Measurements from ENCODE around the gene SFI1. TPM values are rescaled to one million over a fixed set of nuclear protein-coding genes. Genes with fewer than 3 reads are reported as not detected.
"Not testable (repeated sequence)": the region's sequence is repeated elsewhere in the genome, so short reads cannot be mapped to it uniquely, and the experiment has no call there.

Gene SFI1
- polyA plus RNA-seq, 6 donors from 2014 or later, result 3.3 to 21.1 (median 8.7) TPM

- Mint-ChIP-seq H3K36me3 (peaks cover 10 to 11% of the 10 kb centered on the region in 2 donors), H3K27ac (peak overlapping the region in 5 of 6 donors; percentile 6 to 45 (median 12)), H3K4me1 (no peaks in the 10 kb centered on the region), H3K4me3 (no peak overlapping the region), H3K9me3 (no peaks in the 10 kb centered on the region), H3K27me3 (no peaks in the 10 kb centered on the region)
- ATAC-seq (ENCODE audit: low read depth in 2 of 2) (no peak), DNase-seq (no peak)
Measured at GRCh38 chr22:31538815-31539214, 42.5 kb downstream of the SFI1 start.

DNA sequence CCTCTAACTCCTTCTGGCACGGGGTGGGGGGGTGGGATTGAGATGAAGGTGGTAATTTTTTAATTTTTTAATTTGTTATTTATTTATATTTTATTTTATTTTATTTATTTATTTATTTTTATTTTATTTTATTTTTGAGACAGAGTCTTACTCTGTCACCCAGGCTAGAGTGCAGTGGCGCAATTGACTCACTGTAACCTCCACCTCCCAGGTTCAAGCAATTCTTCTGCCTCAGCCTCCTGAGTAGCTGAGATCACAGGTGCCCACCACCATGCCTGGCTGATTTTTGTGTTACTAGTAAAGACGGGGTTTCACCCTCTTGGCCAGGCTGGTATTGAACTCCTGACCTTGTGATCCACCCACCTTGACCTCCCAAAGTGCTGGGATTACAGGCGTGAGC is 43.8 kb downstream of the SFI1 start:
- H3K9me3 Mint-ChIP-seq; H3K27ac Mint-ChIP-seq; H3K4me1 Mint-ChIP-seq; ATAC-seq (ENCODE audit: low read depth in 2 of 2); H3K27me3 Mint-ChIP-seq; DNase-seq; H3K4me3 Mint-ChIP-seq: not testable (repeated sequence)
- peaks cover 10 to 11% of the 10 kb centered on the region in 2 donors for H3K36me3 Mint-ChIP-seq

- peaks cover 10 to 11% of the 10 kb centered on the region in 2 donors for H3K36me3 Mint-ChIP-seq
- DNase-seq (no peak), ATAC-seq (ENCODE audit: low read depth in 2 of 2) (no peak)
- peak overlapping the region in 2 of 6 donors; percentile 28 to 34 for H3K27ac Mint-ChIP-seq
- no peaks in the 10 kb centered on the region for H3K27me3 Mint-ChIP-seq
- peaks cover 0 to 4% (median 0%) of the 10 kb centered on the region in 3 donors for H3K4me1 Mint-ChIP-seq
- H3K9me3 Mint-ChIP-seq, result no peaks in the 10 kb centered on the region
- no peak overlapping the region for H3K4me3 Mint-ChIP-seq
Measured at GRCh38 chr22:31540966-31541365, 44.6 kb downstream of the SFI1 start.

- Mint-ChIP-seq H3K4me1 (peaks cover 0 to 4% (median 1%) of the 10 kb centered on the region in 3 donors), H3K36me3 (peaks cover 0 to 4% of the 10 kb centered on the region in 2 donors), H3K27me3 (no peaks in the 10 kb centered on the region), H3K27ac (no peak overlapping the region), H3K9me3 (no peaks in the 10 kb centered on the region), H3K4me3 (no peak overlapping the region)
- no peak for ATAC-seq (ENCODE audit: low read depth in 2 of 2)
- no peak for DNase-seq
Measured at GRCh38 chr22:31544481-31545480, 48.4 kb downstream of the SFI1 start.

DNA sequence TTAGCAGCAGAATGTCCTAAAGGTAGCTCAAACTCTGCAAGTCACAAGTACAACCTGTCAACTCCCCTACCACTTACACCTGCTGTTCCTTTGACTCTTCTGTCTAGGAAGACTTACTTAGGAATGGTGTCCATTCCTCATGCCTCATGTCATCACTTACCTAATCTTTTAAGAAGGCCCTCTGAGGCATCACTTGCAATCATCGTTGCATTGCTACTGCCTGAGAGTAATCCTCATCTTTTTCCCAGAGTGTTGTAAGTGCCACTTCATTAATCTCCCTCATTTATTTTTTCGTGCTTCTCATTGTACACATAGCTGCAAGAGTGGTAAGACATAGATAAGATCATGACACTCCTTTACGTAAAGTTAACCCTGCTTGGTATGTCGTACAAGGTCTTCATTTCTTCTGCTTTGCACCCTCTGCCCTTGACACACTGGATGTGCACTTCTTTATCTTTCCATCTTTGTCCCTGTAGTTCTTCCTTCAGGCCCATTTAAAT is 54.6 kb downstream of the SFI1 start:
- H3K9me3 Mint-ChIP-seq, result no peaks in the 10 kb centered on the region
- peak overlapping the region in 1 of 6 donors; percentile 55 for H3K27ac Mint-ChIP-seq
- DNase-seq, result no peak
- ATAC-seq (ENCODE audit: low read depth in 2 of 2), result no peak
- peaks cover 0 to 6% (median 4%) of the 10 kb centered on the region in 3 donors for H3K4me1 Mint-ChIP-seq
- no peaks in the 10 kb centered on the region for H3K27me3 Mint-ChIP-seq
- H3K36me3 Mint-ChIP-seq, result peaks cover 6 to 22% of the 10 kb centered on the region in 2 donors
- H3K4me3 Mint-ChIP-seq, result no peak overlapping the region

- Mint-ChIP-seq H3K36me3 (no peaks in the 10 kb centered on the region), H3K4me1 (peaks cover 4 to 13% (median 4%) of the 10 kb centered on the region in 3 donors)
Measured at GRCh38 chr22:31556627-31557203, 60.4 kb downstream of the SFI1 start.

DNA sequence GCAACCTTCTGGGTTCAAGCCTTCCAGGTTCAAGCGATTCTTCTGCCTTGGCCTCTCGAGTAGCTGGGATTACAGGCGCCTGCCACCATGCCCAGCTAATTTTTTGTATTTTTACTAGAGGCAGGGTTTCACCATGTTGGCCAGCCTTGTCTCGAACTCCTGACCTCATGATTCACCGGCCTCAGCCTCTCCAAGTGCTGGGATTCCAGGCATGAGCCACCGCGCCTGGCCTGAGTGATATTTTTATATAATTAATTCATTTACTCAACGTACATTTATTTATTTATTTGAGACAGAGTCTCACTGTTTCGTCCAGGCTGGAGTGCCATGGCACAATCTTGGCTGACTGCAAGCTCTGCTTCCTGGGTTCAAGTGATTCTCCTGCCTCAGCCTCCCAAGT is 62.2 kb downstream of the SFI1 start:
- ATAC-seq (ENCODE audit: low read depth in 2 of 2), result not testable (repeated sequence)

More at GRCh38 chr22:31556627-31557203, 60.4 kb downstream of the SFI1 start:
- Mint-ChIP-seq H3K9me3 (no peaks in the 10 kb centered on the region), H3K4me3 (no peak overlapping the region), H3K27me3 (no peaks in the 10 kb centered on the region), H3K27ac (peak overlapping the region in 2 of 6 donors; percentile 74 to 83)
- ATAC-seq (ENCODE audit: low read depth in 2 of 2) (peak in 1 of 2 donors; percentile 49), DNase-seq (peak; percentile 23)

GRCh38 chr22:31561238-31561887 is 65.0 kb downstream of the SFI1 start:
- Mint-ChIP-seq H3K9me3 (no peaks in the 10 kb centered on the region), H3K27ac (no peak overlapping the region), H3K4me1 (peaks cover 0 to 11% (median 0%) of the 10 kb centered on the region in 3 donors), H3K27me3 (no peaks in the 10 kb centered on the region), H3K36me3 (no peaks in the 10 kb centered on the region), H3K4me3 (no peak overlapping the region)
- DNase-seq (peak; percentile 19), ATAC-seq (ENCODE audit: low read depth in 2 of 2) (peak; percentile 65 to 68)

More for the DNA sequence above, 62.2 kb downstream of the SFI1 start:
- not testable (repeated sequence) for H3K36me3 Mint-ChIP-seq, H3K4me3 Mint-ChIP-seq, H3K27me3 Mint-ChIP-seq, H3K9me3 Mint-ChIP-seq, DNase-seq, H3K27ac Mint-ChIP-seq
- H3K4me1 Mint-ChIP-seq, result peaks cover 0 to 13% (median 4%) of the 10 kb centered on the region in 3 donors

- no peak overlapping the region for H3K4me3 Mint-ChIP-seq
- no peak for ATAC-seq (ENCODE audit: low read depth in 2 of 2)
- DNase-seq, result no peak
- H3K27me3 Mint-ChIP-seq, result no peaks in the 10 kb centered on the region
- no peak overlapping the region for H3K27ac Mint-ChIP-seq
- no peaks in the 10 kb centered on the region for H3K36me3 Mint-ChIP-seq
- H3K4me1 Mint-ChIP-seq, result peaks cover 0 to 9% (median 0%) of the 10 kb centered on the region in 3 donors
- no peaks in the 10 kb centered on the region for H3K9me3 Mint-ChIP-seq
Measured at GRCh38 chr22:31561970-31562369, 65.6 kb downstream of the SFI1 start.

GRCh38 chr22:31566484-31566883 is 70.1 kb downstream of the SFI1 start:
- Mint-ChIP-seq H3K27me3 (no peaks in the 10 kb centered on the region), H3K4me3 (no peak overlapping the region), H3K9me3 (no peaks in the 10 kb centered on the region), H3K36me3 (peaks cover 0 to 5% of the 10 kb centered on the region in 2 donors), H3K27ac (peak overlapping the region in 1 of 6 donors; percentile 72), H3K4me1 (peaks cover 0 to 13% (median 0%) of the 10 kb centered on the region in 3 donors)
- ATAC-seq (ENCODE audit: low read depth in 2 of 2) (no peak), DNase-seq (no peak)

DNA sequence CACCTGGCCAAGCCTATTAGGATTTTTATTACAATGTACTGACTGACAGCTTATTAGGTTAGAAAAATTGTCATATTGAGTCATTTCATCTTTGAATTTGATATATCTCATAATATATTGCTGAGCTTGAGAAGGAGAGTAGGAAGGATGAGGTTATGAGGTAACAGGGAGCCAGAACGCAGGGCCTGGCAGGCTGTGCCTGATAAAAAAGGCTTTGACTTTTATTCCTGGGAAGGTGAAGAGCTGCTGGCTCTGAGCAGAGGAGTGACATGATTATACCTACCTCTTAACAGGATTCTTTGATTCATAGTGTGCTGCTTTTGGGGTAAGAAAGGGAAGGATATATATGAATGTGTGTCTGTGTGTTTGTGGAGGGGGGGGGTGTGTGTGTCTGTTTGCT is 70.9 kb downstream of the SFI1 start:
- peaks cover 0 to 11% (median 0%) of the 10 kb centered on the region in 3 donors for H3K4me1 Mint-ChIP-seq
- no peaks in the 10 kb centered on the region for H3K9me3 Mint-ChIP-seq
- peak overlapping the region in 2 of 6 donors; percentile 48 to 72 for H3K27ac Mint-ChIP-seq
- H3K4me3 Mint-ChIP-seq, result peak overlapping the region in 2 of 8 donors; percentile 7 to 34
- no peak for DNase-seq
- H3K36me3 Mint-ChIP-seq, result peaks cover 0 to 5% of the 10 kb centered on the region in 2 donors
- ATAC-seq (ENCODE audit: low read depth in 2 of 2), result no peak
- H3K27me3 Mint-ChIP-seq, result no peaks in the 10 kb centered on the region

GRCh38 chr22:31567702-31568101 is 71.4 kb downstream of the SFI1 start:
- no peak overlapping the region for H3K27ac Mint-ChIP-seq

GRCh38 chr22:31569126-31569525 is 72.8 kb downstream of the SFI1 start:
- H3K9me3 Mint-ChIP-seq, result no peaks in the 10 kb centered on the region
- ATAC-seq (ENCODE audit: low read depth in 2 of 2), result peak in 1 of 2 donors; percentile 23
- no peaks in the 10 kb centered on the region for H3K27me3 Mint-ChIP-seq
- DNase-seq, result no peak
- peaks cover 0 to 12% of the 10 kb centered on the region in 2 donors for H3K36me3 Mint-ChIP-seq
- peak overlapping the region in 3 of 6 donors; percentile 14 to 21 (median 15) for H3K27ac Mint-ChIP-seq
- no peak overlapping the region for H3K4me3 Mint-ChIP-seq
- peaks cover 0 to 11% (median 0%) of the 10 kb centered on the region in 3 donors for H3K4me1 Mint-ChIP-seq

More at GRCh38 chr22:31567702-31568101, 71.4 kb downstream of the SFI1 start:
- DNase-seq, result no peak
- Mint-ChIP-seq H3K36me3 (peaks cover 0 to 5% of the 10 kb centered on the region in 2 donors), H3K9me3 (no peaks in the 10 kb centered on the region), H3K27me3 (no peaks in the 10 kb centered on the region), H3K4me1 (peaks cover 0 to 11% (median 0%) of the 10 kb centered on the region in 3 donors), H3K4me3 (no peak overlapping the region)
- no peak for ATAC-seq (ENCODE audit: low read depth in 2 of 2)
